ENCODE data around the gene BTBD16. TPM values are rescaled to one million over a fixed set of nuclear protein-coding genes. Genes with fewer than 3 reads are reported as not detected.
A peak's percentile ranks its signal among the peaks of the same experiment; 100 is the strongest.

Gene BTBD16
- total and polyA plus RNA-seq, 7 donors, result 0.12 to 0.55 (median 0.54) TPM; not detected in 4

- WGBS, 2 donors, result 88 to 90% methylated on average over 2 of the region's 2 CpGs
- intact Hi-C loops (cut with DNase I), result no loop called here
- Histone ChIP-seq H3K4me1 (peaks cover 0 to 19% (median 12%) of the 10 kb centered on the region in 4 donors), H3K9me3 (no peaks in the 10 kb centered on the region), H3K36me3 (no peaks in the 10 kb centered on the region), H3K27ac (no peak overlapping the region), H3K27me3 (no peaks in the 10 kb centered on the region), H3K4me3 (no peak overlapping the region)
- no peak for DNase-seq
- no peak for TF ChIP-seq POLR2AphosphoS5 (IDR thresholded peaks at IDR 0.05)
- TF ChIP-seq EP300 (IDR thresholded peaks at IDR 0.05), result no peak
- TF ChIP-seq CTCF (IDR thresholded peaks at IDR 0.05), result no peak
- TF ChIP-seq POLR2A (IDR thresholded peaks at IDR 0.05), result no peak
Measured at GRCh38 chr10:122359621-122360020, 88.5 kb downstream of the BTBD16 start.

- H3K27ac ChIP-seq, result no peak overlapping the region
- 90 to 98% methylated on average over 1 of the region's 1 CpG for WGBS, 2 donors
- no peak for TF ChIP-seq POLR2A (IDR thresholded peaks at IDR 0.05)
- no peak for TF ChIP-seq CTCF (IDR thresholded peaks at IDR 0.05)
- no peak for TF ChIP-seq EP300 (IDR thresholded peaks at IDR 0.05)
- TF ChIP-seq POLR2AphosphoS5 (IDR thresholded peaks at IDR 0.05), result no peak
- intact Hi-C loops (cut with DNase I), result no loop called here
- H3K9me3 ChIP-seq, result no peaks in the 10 kb centered on the region
- no peak for DNase-seq
- H3K36me3 ChIP-seq, result no peaks in the 10 kb centered on the region
- peaks cover 0 to 22% (median 12%) of the 10 kb centered on the region in 4 donors for H3K4me1 ChIP-seq
- H3K4me3 ChIP-seq, result no peak overlapping the region
- no peaks in the 10 kb centered on the region for H3K27me3 ChIP-seq
Measured at GRCh38 chr10:122361046-122361445, 90.0 kb downstream of the BTBD16 start.

- 90 to 92% methylated on average over 4 of the region's 4 CpGs for WGBS, 2 donors
- intact Hi-C loops (cut with DNase I), result no loop called here
- H3K27ac ChIP-seq, result no peak overlapping the region
- no peaks in the 10 kb centered on the region for H3K36me3 ChIP-seq
- no peaks in the 10 kb centered on the region for H3K27me3 ChIP-seq
- no peaks in the 10 kb centered on the region for H3K9me3 ChIP-seq
- TF ChIP-seq EP300 (IDR thresholded peaks at IDR 0.05) (no peak), POLR2AphosphoS5 (IDR thresholded peaks at IDR 0.05) (no peak), POLR2A (IDR thresholded peaks at IDR 0.05) (no peak), CTCF (IDR thresholded peaks at IDR 0.05) (no peak)
- DNase-seq, result no peak
- H3K4me1 ChIP-seq, result peaks cover 0 to 22% (median 12%) of the 10 kb centered on the region in 4 donors
- no peak overlapping the region for H3K4me3 ChIP-seq
Measured at GRCh38 chr10:122362031-122362592, 91.0 kb downstream of the BTBD16 start.

GRCh38 chr10:122362621-122363020 lies 91.5 kb downstream of the BTBD16 start:
- Histone ChIP-seq H3K4me1 (peaks cover 0 to 22% (median 12%) of the 10 kb centered on the region in 4 donors), H3K4me3 (no peak overlapping the region), H3K9me3 (no peaks in the 10 kb centered on the region), H3K36me3 (no peaks in the 10 kb centered on the region), H3K27me3 (no peaks in the 10 kb centered on the region), H3K27ac (no peak overlapping the region)
- 46 to 60% methylated on average over 2 of the region's 2 CpGs for WGBS, 2 donors
- TF ChIP-seq POLR2A (IDR thresholded peaks at IDR 0.05) (no peak), POLR2AphosphoS5 (IDR thresholded peaks at IDR 0.05) (no peak), CTCF (IDR thresholded peaks at IDR 0.05) (no peak), EP300 (IDR thresholded peaks at IDR 0.05) (no peak)
- no peak for DNase-seq
- intact Hi-C loops (cut with DNase I), result no loop called here

- intact Hi-C loops (cut with DNase I), result no loop called here
- DNase-seq, result no peak
Measured at GRCh38 chr10:122363311-122363710, 92.2 kb downstream of the BTBD16 start.

More at GRCh38 chr10:122363311-122363710, 92.2 kb downstream of the BTBD16 start:
- 92 to 93% methylated on average over 2 of the region's 2 CpGs for WGBS, 2 donors
- Histone ChIP-seq H3K36me3 (no peaks in the 10 kb centered on the region), H3K4me1 (peaks cover 0 to 22% (median 12%) of the 10 kb centered on the region in 4 donors), H3K9me3 (no peaks in the 10 kb centered on the region), H3K27me3 (no peaks in the 10 kb centered on the region), H3K27ac (peak overlapping the region in 3 of 4 donors; percentile 56 to 70 (median 62)), H3K4me3 (no peak overlapping the region)
- TF ChIP-seq EP300 (IDR thresholded peaks at IDR 0.05) (no peak), POLR2A (IDR thresholded peaks at IDR 0.05) (no peak), POLR2AphosphoS5 (IDR thresholded peaks at IDR 0.05) (no peak), CTCF (IDR thresholded peaks at IDR 0.05) (no peak)

All from sigmoid colon (tissue), 7 donors.